SH-SY5Y (cell line): ENCODE measurements around the gene SMPD2.

Experiments used
- GATA2 ChIP-seq: IDR thresholded peaks from 2 replicates; pipeline ENCODE4 v1.6.1; 2011; ENCODE audit warnings: mild to moderate bottlenecking, low read depth, low read length
- GATA3 ChIP-seq: IDR thresholded peaks from 2 replicates; pipeline ENCODE4 v1.6.1; 2011; ENCODE audit warnings: low read depth, mild to moderate bottlenecking, low read length, moderate library complexity

GRCh38 chr6:109448615-109449014 is 8.1 kb downstream of the SMPD2 start:
- TF ChIP-seq GATA2 (no peak), GATA3 (no peak)
